Duodenal mucosa (tissue), 2 donors: ENCODE results near the gene OLAH.

Experiments
- H3K27ac ChIP-seq: one replicate; pipeline ENCODE4 v1.7.0; 2013; ENCODE audit warnings: low read depth, low read length
- H3K27me3 ChIP-seq, 2 donors: one replicate each; pipeline ENCODE4 v1.7.0; 2013; ENCODE audit warnings: low read length in 2 of 2, control low read depth in 1 of 2; ENCODE audit not compliant: insufficient read depth in 2 of 2, control insufficient read depth in 1 of 2
- H3K36me3 ChIP-seq, 2 donors: one replicate each; pipeline ENCODE4 v1.7.0; 2013; ENCODE audit warnings: low read length in 2 of 2, control low read depth in 1 of 2; ENCODE audit not compliant: insufficient read depth in 2 of 2, control insufficient read depth in 1 of 2
- H3K4me1 ChIP-seq, 2 donors: one replicate each; pipeline ENCODE4 v1.7.0; 2013; ENCODE audit warnings: low read length in 2 of 2, control low read depth in 1 of 2; ENCODE audit not compliant: insufficient read depth in 2 of 2, control insufficient read depth in 1 of 2
- H3K4me3 ChIP-seq, 2 donors: one replicate each; pipeline ENCODE4 v1.7.0; 2013; ENCODE audit warnings: low read length in 2 of 2, low read depth in 1 of 2
- H3K9ac ChIP-seq, 2 donors: one replicate each; pipeline ENCODE4 v1.7.0; 2013; ENCODE audit warnings: low read length in 2 of 2, low read depth in 1 of 2
- H3K9me3 ChIP-seq, 2 donors: one replicate each; pipeline ENCODE4 v1.7.0; 2013; ENCODE audit warnings: low read length in 2 of 2, control low read depth in 1 of 2; ENCODE audit not compliant: control insufficient read depth in 1 of 2

OLAH gene

DNA sequence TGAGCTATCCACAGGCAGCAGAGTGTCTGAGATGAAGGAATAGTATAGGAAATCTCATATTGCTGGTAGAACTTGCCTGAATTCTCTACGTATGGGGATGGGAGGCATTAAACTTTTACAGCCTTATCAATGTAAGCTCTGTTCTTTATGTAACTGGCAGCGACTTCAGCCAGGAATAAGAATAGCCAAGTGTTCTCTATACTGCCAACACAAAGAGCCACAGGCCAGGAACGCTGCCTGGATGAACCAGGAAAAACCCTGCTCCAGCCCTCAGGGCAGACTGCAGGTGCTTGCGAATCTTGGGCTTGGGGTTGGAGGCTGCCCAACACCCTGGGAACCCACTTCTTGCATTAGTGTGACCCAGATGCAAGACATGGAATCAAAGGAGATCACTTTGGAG lies 6.1 kb upstream of the OLAH start:
- Histone ChIP-seq H3K27ac (no peak overlapping the region), H3K9me3 (no peaks in the 10 kb centered on the region)

DNA sequence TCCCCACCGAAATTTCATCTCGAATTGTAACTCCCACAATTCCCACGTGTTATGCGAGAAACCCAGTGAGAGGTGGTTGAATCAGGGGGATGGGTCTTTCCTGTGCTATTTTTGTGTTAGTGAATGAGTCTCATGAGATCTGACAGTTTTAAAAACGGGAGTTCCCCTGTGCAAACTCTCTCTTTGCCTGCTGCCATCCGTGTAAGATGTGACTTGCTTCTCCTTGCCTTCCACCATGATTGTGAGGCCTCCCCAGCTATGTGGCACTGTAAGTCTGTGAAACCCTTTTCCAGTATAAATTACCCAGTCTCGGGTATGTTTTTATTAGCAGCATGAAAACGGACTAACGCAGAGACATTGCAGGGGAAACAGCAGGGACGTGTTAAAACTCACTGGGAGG lies 5.3 kb upstream of the OLAH start:
- Histone ChIP-seq H3K9me3 (no peaks in the 10 kb centered on the region), H3K36me3 (no peaks in the 10 kb centered on the region), H3K27ac (no peak overlapping the region), H3K27me3 (no peaks in the 10 kb centered on the region), H3K4me3 (no peak overlapping the region), H3K4me1 (no peaks in the 10 kb centered on the region), H3K9ac (no peak overlapping the region)

More for the DNA sequence above, 6.1 kb upstream of the OLAH start:
- H3K27me3 ChIP-seq: no peaks in the 10 kb centered on the region
- no peaks in the 10 kb centered on the region for H3K4me1 ChIP-seq
- H3K36me3 ChIP-seq: no peaks in the 10 kb centered on the region
- no peak overlapping the region for H3K9ac ChIP-seq
- no peak overlapping the region for H3K4me3 ChIP-seq

- Histone ChIP-seq H3K9me3 (no peaks in the 10 kb centered on the region), H3K4me3 (no peak overlapping the region), H3K4me1 (no peaks in the 10 kb centered on the region), H3K27ac (no peak overlapping the region), H3K36me3 (no peaks in the 10 kb centered on the region), H3K27me3 (no peaks in the 10 kb centered on the region), H3K9ac (no peak overlapping the region)
Measured at GRCh38 chr10:15045380-15045779, 1.6 kb downstream of the OLAH start.

- H3K4me3 ChIP-seq: no peak overlapping the region
- no peak overlapping the region for H3K27ac ChIP-seq
- H3K9ac ChIP-seq: no peak overlapping the region
- H3K27me3 ChIP-seq: no peaks in the 10 kb centered on the region
- no peaks in the 10 kb centered on the region for H3K4me1 ChIP-seq
- H3K9me3 ChIP-seq: no peaks in the 10 kb centered on the region
- no peaks in the 10 kb centered on the region for H3K36me3 ChIP-seq
Measured at GRCh38 chr10:15046626-15047025, 2.9 kb downstream of the OLAH start.

DNA sequence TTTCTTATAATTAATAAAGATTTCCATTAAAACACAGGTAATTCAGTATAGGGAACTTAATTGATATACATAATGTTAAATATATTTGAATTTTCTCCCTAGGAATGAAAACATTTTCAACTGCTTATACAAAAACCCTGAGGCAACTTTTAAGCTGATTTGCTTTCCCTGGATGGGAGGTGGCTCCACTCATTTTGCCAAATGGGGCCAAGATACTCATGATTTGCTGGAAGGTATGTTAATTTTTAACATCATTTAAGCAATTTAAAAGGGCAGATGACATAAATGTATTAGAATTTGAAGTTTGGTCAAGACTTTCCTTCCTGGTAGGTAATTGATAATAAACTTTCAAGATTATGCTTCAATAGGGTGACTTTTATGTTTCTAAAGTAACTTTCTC lies 5.8 kb downstream of the OLAH start:
- no peaks in the 10 kb centered on the region for H3K27me3 ChIP-seq
- H3K27ac ChIP-seq: no peak overlapping the region
- no peaks in the 10 kb centered on the region for H3K9me3 ChIP-seq
- no peaks in the 10 kb centered on the region for H3K4me1 ChIP-seq
- H3K4me3 ChIP-seq: no peak overlapping the region
- H3K9ac ChIP-seq: no peak overlapping the region
- H3K36me3 ChIP-seq: no peaks in the 10 kb centered on the region

DNA sequence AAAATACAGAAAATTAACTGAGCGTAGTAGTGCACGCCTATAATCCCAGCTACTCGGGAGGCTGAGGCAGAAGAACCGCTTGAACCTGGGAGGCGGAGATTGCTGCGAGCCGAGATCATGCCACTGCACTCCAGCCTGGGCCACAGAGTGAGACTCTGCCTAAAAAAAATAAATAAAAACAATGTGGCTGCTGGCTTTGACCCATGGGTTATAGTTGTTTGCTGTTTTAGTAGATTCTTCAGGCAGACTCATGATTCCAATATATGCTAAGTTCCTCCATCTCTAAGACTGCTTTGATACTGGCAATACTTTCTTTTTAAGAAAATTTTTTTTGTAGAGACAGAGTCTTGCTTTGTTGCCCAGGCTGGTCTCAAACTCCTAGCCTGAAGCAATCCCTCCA lies 8.4 kb downstream of the OLAH start:
- Histone ChIP-seq H3K27ac (no peak overlapping the region), H3K27me3 (no peaks in the 10 kb centered on the region), H3K9ac (no peak overlapping the region), H3K36me3 (no peaks in the 10 kb centered on the region), H3K4me1 (no peaks in the 10 kb centered on the region), H3K9me3 (no peaks in the 10 kb centered on the region), H3K4me3 (no peak overlapping the region)

GRCh38 chr10:15053061-15053460 lies 9.3 kb downstream of the OLAH start:
- no peak overlapping the region for H3K27ac ChIP-seq
- H3K9ac ChIP-seq: no peak overlapping the region
- H3K4me1 ChIP-seq: no peaks in the 10 kb centered on the region
- H3K36me3 ChIP-seq: no peaks in the 10 kb centered on the region
- H3K9me3 ChIP-seq: no peaks in the 10 kb centered on the region
- H3K4me3 ChIP-seq: no peak overlapping the region
- H3K27me3 ChIP-seq: no peaks in the 10 kb centered on the region

DNA sequence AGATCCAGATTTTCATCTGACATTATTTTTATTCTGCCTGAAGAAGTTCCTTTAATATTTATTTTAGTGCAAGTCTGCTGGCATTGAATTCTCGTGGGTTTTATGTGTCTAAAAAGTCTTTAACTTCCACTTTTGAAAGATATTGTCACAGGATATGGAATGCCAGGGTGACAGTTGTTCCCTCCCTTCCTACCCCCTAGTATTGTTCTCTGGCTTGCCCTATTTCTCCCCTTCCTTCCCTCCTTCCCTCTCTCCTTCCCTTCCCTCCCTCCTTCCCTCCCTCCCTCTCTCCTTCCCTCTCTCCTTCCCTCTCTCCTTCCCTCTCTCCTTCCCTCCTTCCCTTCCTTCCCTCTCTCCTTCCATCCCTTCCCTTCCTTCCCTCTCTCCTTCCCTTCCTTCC lies 14.9 kb downstream of the OLAH start:
- Histone ChIP-seq H3K4me3 (no peak overlapping the region), H3K27ac (no peak overlapping the region), H3K4me1 (no peaks in the 10 kb centered on the region), H3K36me3 (no peaks in the 10 kb centered on the region), H3K9me3 (peaks cover 0 to 7% of the 10 kb centered on the region in 2 donors), H3K9ac (no peak overlapping the region), H3K27me3 (no peaks in the 10 kb centered on the region)

DNA sequence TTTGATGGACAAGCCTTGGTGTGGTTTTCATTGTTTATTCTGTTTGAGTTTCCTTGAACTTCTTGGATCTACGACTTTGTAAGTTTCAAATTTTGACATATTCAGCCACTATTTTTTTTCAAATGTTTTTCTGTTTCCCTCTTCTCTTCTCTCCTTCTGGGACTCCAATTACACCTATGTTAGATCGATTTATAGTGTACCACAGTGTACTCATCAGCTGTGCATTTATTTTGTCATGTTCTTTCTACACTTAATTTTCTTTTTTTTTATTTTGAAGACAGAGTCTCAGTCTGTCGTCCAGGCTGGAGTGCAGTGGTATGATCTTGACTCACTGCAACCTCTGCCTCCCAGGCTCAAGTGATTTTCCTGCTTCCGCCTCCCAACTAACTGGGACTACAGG lies 16.2 kb downstream of the OLAH start:
- Histone ChIP-seq H3K4me1 (no peaks in the 10 kb centered on the region), H3K27ac (no peak overlapping the region), H3K9me3 (peaks cover 0 to 7% of the 10 kb centered on the region in 2 donors), H3K9ac (no peak overlapping the region), H3K27me3 (no peaks in the 10 kb centered on the region), H3K36me3 (no peaks in the 10 kb centered on the region), H3K4me3 (no peak overlapping the region)

GRCh38 chr10:15060638-15061037 lies 16.9 kb downstream of the OLAH start:
- Histone ChIP-seq H3K36me3 (no peaks in the 10 kb centered on the region), H3K4me1 (no peaks in the 10 kb centered on the region), H3K9me3 (peaks cover 0 to 7% of the 10 kb centered on the region in 2 donors), H3K9ac (no peak overlapping the region), H3K4me3 (no peak overlapping the region), H3K27me3 (no peaks in the 10 kb centered on the region), H3K27ac (no peak overlapping the region)

GRCh38 chr10:15067154-15067553 lies 23.4 kb downstream of the OLAH start:
- H3K9me3 ChIP-seq: no peaks in the 10 kb centered on the region

More at GRCh38 chr10:15067154-15067553, 23.4 kb downstream of the OLAH start:
- Histone ChIP-seq H3K4me3 (no peak overlapping the region), H3K4me1 (no peaks in the 10 kb centered on the region), H3K36me3 (no peaks in the 10 kb centered on the region), H3K27me3 (no peaks in the 10 kb centered on the region), H3K27ac (no peak overlapping the region), H3K9ac (no peak overlapping the region)
